Fibroblast of skin of left biceps (primary cell): Measurements from ENCODE around the gene HDAC4.

Source experiments
- DNase-seq, 2 experiments: peaks; one replicate each; pipeline ENCODE4 v3.0.0-alpha.2; 2013; ENCODE audit warnings: low read depth in 2 of 2

HDAC4 gene

GRCh38 chr2:239383759-239384156, 17.1 kb downstream of the HDAC4 start:
- DNase-seq: no peak

- no peak for DNase-seq
Observed at GRCh38 chr2:239383036-239383758, 17.6 kb downstream of the HDAC4 start.

- DNase-seq: no peak
Observed at GRCh38 chr2:239382384-239382880, 18.4 kb downstream of the HDAC4 start.

GRCh38 chr2:239381709-239382134, 19.1 kb downstream of the HDAC4 start:
- no peak for DNase-seq

GRCh38 chr2:239380831-239381708, 19.8 kb downstream of the HDAC4 start:
- DNase-seq: no peak

- no peak for DNase-seq
Observed at GRCh38 chr2:239379641-239380170, 21.1 kb downstream of the HDAC4 start.

- no peak for DNase-seq
Observed at GRCh38 chr2:239378918-239379640, 21.7 kb downstream of the HDAC4 start.

- DNase-seq: no peak
Observed at GRCh38 chr2:239378021-239378917, 22.6 kb downstream of the HDAC4 start.

- no peak for DNase-seq
Observed at GRCh38 chr2:239377591-239377990, 23.2 kb downstream of the HDAC4 start.

- no peak for DNase-seq
Observed at GRCh38 chr2:239376942-239377531, 23.8 kb downstream of the HDAC4 start.

- no peak for DNase-seq
Observed at GRCh38 chr2:239376351-239376750, 24.5 kb downstream of the HDAC4 start.

- DNase-seq: no peak
Observed at GRCh38 chr2:239375278-239376061, 25.4 kb downstream of the HDAC4 start.

GRCh38 chr2:239374896-239375277, 25.9 kb downstream of the HDAC4 start:
- no peak for DNase-seq

- DNase-seq: no peak
Observed at GRCh38 chr2:239372835-239373234, 28.0 kb downstream of the HDAC4 start.

- no peak for DNase-seq
Observed at GRCh38 chr2:239371726-239372686, 28.8 kb downstream of the HDAC4 start.

- DNase-seq: no peak
Observed at GRCh38 chr2:239370876-239371725, 29.7 kb downstream of the HDAC4 start.

GRCh38 chr2:239370403-239370802, 30.4 kb downstream of the HDAC4 start:
- DNase-seq: no peak
